Panc1 (cell line): ENCODE results near the gene CD46. TPM values are rescaled to one million over a fixed set of nuclear protein-coding genes. Genes with fewer than 3 reads are reported as not detected.

ENCODE experiments used
- ATAC-seq: fragments of 200-7000 bp; cut with Tn5 transposase; 2 replicates; pipeline ENCODE4 v1.9.1; 2020; ENCODE audit warnings: mild to moderate bottlenecking, moderate library complexity
- BruUV-seq: library from RNA; stranded (reverse); fragments of 400-500 nt; replicated peaks from 2 replicates; lab custom pipeline; 2021; lab: Mats Ljungman, UMichigan
- CTCF ChIA-PET: fragments of 300-600 bp; sonication (Branson Sonifier 250); formaldehyde crosslinking; loops from one replicate; lab custom pipeline; 2022; ENCODE audit warnings: antibody characterized with exemption; lab: Charles Lee
- POLR2A ChIA-PET: fragments of 300-600 bp; sonication (Branson Sonifier 250); formaldehyde crosslinking; loops from one replicate; lab custom pipeline; 2022; ENCODE audit warnings: antibody characterized with exemption; lab: Charles Lee
- DNase-seq: peaks from one replicate; pipeline ENCODE4 v3.0.0-alpha.2; 2010; ENCODE audit warnings: low read depth, low spot score
- H3K27ac ChIP-seq: 2 replicates; pipeline ENCODE4 v1.5.1; 2011; ENCODE audit warnings: mild to moderate bottlenecking, low read length, inconsistent platforms
- H3K27me3 ChIP-seq: fragments of 200-500 bp; sonication (Bioruptor generic); 2 replicates; pipeline ENCODE4 v1.6.0; 2014; ENCODE audit warnings: low read length, inconsistent platforms; ENCODE audit not compliant: control insufficient read depth, insufficient read depth
- H3K36me3 ChIP-seq: fragments of 200-500 bp; sonication (Bioruptor generic); 2 replicates; pipeline ENCODE4 v1.5.1; 2014; ENCODE audit warnings: inconsistent platforms, mild to moderate bottlenecking, low read length, moderate library complexity; ENCODE audit not compliant: control insufficient read depth, insufficient read depth
- H3K4me1 ChIP-seq: 2 replicates; pipeline ENCODE4 v1.5.1; 2011; ENCODE audit warnings: inconsistent platforms, mild to moderate bottlenecking, low read length, moderate library complexity; ENCODE audit not compliant: control insufficient read depth, insufficient read depth
- H3K4me3 ChIP-seq, 2 experiments: 2 replicates each; pipeline ENCODE4 v1.5.1; 2011 to 2012; ENCODE audit warnings: low read depth in 2 of 2, low read length in 2 of 2, mild to moderate bottlenecking in 2 of 2, inconsistent platforms in 1 of 2, moderate library complexity in 1 of 2
- H3K9me3 ChIP-seq: fragments of 200-500 bp; sonication (Bioruptor generic); 2 replicates; pipeline ENCODE4 v1.5.1; 2014; ENCODE audit warnings: low read depth, mild to moderate bottlenecking, inconsistent platforms, low read length, moderate library complexity; ENCODE audit not compliant: control insufficient read depth, insufficient read depth
- CTCF ChIP-seq: fragments of 450-650 bp; IDR thresholded peaks from 2 replicates; pipeline ENCODE4 v1.5.1; 2017; ENCODE audit warnings: mild to moderate bottlenecking
- POLR2AphosphoS5 ChIP-seq: IDR thresholded peaks from 2 replicates; pipeline ENCODE4 v1.6.1; 2012; ENCODE audit warnings: mild to moderate bottlenecking, low read depth, low read length, moderate library complexity
- REST ChIP-seq, 2 experiments: IDR thresholded peaks; 2 replicates each; pipeline ENCODE4 v1.6.1; 2011 to 2012; ENCODE audit warnings: low read depth in 2 of 2, control low read depth in 1 of 2, low read length in 1 of 2, mild to moderate bottlenecking in 1 of 2, moderate library complexity in 1 of 2; ENCODE audit not compliant: insufficient read depth in 1 of 2
- SIN3A ChIP-seq: IDR thresholded peaks from 2 replicates; pipeline ENCODE4 v1.6.1; 2012; ENCODE audit warnings: low read depth, mild to moderate bottlenecking, low read length, moderate library complexity, borderline replicate concordance; ENCODE audit not compliant: insufficient read depth
- TCF7L2 ChIP-seq: IDR thresholded peaks from 2 replicates; pipeline ENCODE4 v1.6.1; 2011; ENCODE audit warnings: mild to moderate bottlenecking, low read depth, low read length, inconsistent platforms
- in situ Hi-C: cut with HindIII; loops from 2 replicates; pipeline ENCODE4 v1.10.0; 2016; ENCODE audit warnings: low sequenced_read_pairs, low pct_unique_long_range_greater_than_20kb
- intact Hi-C: fragments of 100-400 bp; cut with micrococcal nuclease; formaldehyde crosslinking; loops from one replicate; pipeline ENCODE4 v1.10.0; 2022; ENCODE audit not compliant: unreplicated experiment
- total RNA-seq: library from RNA; stranded (reverse); gene quantifications from one replicate; pipeline ENCODE4 v1.2.1, GENCODE V29; 2021; ENCODE audit not compliant: unreplicated experiment

The CD46 gene
- total RNA-seq, 1 experiment from 2014 or later: 128 TPM

- no peak overlapping the region for H3K27ac ChIP-seq
- ATAC-seq: no peak
- ChIA-PET POLR2A (no interaction called here), CTCF (interaction anchor here (1.2 kb wide), 1 partner anchor 22 kb away, joined by 3 read pairs; no protein-coding TSS in a partner anchor)
- intact Hi-C loops (no loop called here), in situ Hi-C loops (no loop called here)
- H3K9me3 ChIP-seq: no peaks in the 10 kb centered on the region
- no peak for DNase-seq
- no peaks in the 10 kb centered on the region for H3K27me3 ChIP-seq
- BruUV-seq: no TSS peak
- H3K4me3 ChIP-seq: no peak overlapping the region
- no peaks in the 10 kb centered on the region for H3K4me1 ChIP-seq
- TF ChIP-seq TCF7L2 (no peak), CTCF (no peak), SIN3A (no peak), POLR2AphosphoS5 (no peak), REST (IDR thresholded peaks at IDR 0.05; ENCODE audit: insufficient read depth in 1 of 2, low read depth in 2 of 2, low read length in 1 of 2) (no peak)
- H3K36me3 ChIP-seq: no peaks in the 10 kb centered on the region
Observed at GRCh38 chr1:207833956-207834660, 82.3 kb downstream of the CD46 start.

- CTCF ChIA-PET: no interaction called here
- POLR2A ChIA-PET: no interaction called here
- no peaks in the 10 kb centered on the region for H3K4me1 ChIP-seq
- no peak for DNase-seq
- no peak overlapping the region for H3K27ac ChIP-seq
- no peak overlapping the region for H3K4me3 ChIP-seq
- ATAC-seq: no peak
- BruUV-seq: no TSS peak
- intact Hi-C loops (no loop called here), in situ Hi-C loops (no loop called here)
- no peaks in the 10 kb centered on the region for H3K9me3 ChIP-seq
- no peaks in the 10 kb centered on the region for H3K36me3 ChIP-seq
- TF ChIP-seq TCF7L2 (no peak), CTCF (no peak), REST (IDR thresholded peaks at IDR 0.05; ENCODE audit: insufficient read depth in 1 of 2, low read depth in 2 of 2, low read length in 1 of 2) (no peak), SIN3A (no peak), POLR2AphosphoS5 (no peak)
- H3K27me3 ChIP-seq: no peaks in the 10 kb centered on the region
Observed at GRCh38 chr1:207835958-207836357, 84.1 kb downstream of the CD46 start.
